Epithelial cell of proximal tubule (primary cell): ENCODE data around the gene CCDC122. TPM values are rescaled to one million over a fixed set of nuclear protein-coding genes. Genes with fewer than 3 reads are reported as not detected.

Experiments
- DNase-seq: peaks from one replicate; pipeline ENCODE4 v3.0.0-alpha.2; 2011; ENCODE audit warnings: low read depth
- H3K4me3 ChIP-seq: 2 replicates; pipeline ENCODE4 v1.5.1; 2011; ENCODE audit warnings: low read depth, mild to moderate bottlenecking, low read length
- total RNA-seq: library from RNA; depleted of rRNA; stranded (reverse); fragments of >200 nt; gene quantifications from 2 replicates; pipeline ENCODE4 v1.2.3, GENCODE V29; 2015
- TF ChIP-seq, protein P1 (sequence below): conservative IDR thresholded peaks from 2 replicates; pipeline ENCODE4 v1.5.1; 2012; ENCODE audit warnings: low read depth, mild to moderate bottlenecking, low read length

Gene CCDC122
- 4.0 and 46.3 TPM in 2 replicates for total RNA-seq

DNA sequence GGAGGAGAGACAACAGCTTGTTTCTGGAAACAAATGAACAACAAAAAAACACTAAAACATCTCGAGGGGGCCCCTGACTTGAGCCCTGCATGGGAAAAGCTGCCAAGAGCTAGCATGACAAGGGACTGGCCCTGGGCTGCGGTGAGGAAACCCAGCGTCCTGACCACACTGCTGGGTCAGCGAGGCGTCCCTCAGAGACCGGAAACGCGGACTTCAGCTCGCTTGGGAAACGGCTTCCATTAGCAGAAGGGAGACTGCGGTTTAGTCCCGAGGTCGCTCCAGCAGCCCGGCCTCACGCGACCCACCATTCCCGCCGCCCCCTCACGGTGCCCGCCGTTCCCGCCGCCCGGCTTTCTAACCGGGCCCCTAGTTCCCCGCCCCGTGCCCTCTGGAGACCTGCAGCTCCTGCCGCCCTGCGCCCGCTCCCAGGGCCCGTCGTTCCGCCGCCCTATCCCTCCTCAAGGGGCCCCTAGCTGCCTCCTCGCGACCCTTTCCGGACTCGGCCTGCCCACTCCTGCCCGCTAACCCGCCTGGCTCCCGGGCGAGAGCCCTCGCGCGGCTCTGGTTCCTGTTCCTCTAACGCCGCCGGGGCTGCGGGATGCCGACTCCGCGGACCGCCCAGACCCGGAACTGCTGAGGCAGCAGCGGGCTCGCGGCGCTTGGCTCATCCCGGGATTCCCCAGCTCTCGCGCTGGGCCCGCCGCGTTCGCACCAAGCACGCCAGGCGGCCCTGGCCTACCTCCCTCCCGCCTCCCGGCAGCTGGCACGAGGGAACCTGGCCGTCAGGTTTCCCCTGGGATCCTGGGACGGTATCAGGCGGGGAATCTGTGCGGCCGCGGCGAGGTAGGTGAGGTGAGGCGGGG, at the start of gene CCDC122:
Gene CCDC122 (minus strand): TSS at position 849 of the 863 bp plus-strand sequence. CDS start 10,364 bp downstream, outside the sequence.
- TF ChIP-seq, protein P1, sequence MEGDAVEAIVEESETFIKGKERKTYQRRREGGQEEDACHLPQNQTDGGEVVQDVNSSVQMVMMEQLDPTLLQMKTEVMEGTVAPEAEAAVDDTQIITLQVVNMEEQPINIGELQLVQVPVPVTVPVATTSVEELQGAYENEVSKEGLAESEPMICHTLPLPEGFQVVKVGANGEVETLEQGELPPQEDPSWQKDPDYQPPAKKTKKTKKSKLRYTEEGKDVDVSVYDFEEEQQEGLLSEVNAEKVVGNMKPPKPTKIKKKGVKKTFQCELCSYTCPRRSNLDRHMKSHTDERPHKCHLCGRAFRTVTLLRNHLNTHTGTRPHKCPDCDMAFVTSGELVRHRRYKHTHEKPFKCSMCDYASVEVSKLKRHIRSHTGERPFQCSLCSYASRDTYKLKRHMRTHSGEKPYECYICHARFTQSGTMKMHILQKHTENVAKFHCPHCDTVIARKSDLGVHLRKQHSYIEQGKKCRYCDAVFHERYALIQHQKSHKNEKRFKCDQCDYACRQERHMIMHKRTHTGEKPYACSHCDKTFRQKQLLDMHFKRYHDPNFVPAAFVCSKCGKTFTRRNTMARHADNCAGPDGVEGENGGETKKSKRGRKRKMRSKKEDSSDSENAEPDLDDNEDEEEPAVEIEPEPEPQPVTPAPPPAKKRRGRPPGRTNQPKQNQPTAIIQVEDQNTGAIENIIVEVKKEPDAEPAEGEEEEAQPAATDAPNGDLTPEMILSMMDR = no peak
- peak; percentile 37 for DNase-seq
- peak within 1 kb of the TSS; percentile 91 for H3K4me3 ChIP-seq

DNA sequence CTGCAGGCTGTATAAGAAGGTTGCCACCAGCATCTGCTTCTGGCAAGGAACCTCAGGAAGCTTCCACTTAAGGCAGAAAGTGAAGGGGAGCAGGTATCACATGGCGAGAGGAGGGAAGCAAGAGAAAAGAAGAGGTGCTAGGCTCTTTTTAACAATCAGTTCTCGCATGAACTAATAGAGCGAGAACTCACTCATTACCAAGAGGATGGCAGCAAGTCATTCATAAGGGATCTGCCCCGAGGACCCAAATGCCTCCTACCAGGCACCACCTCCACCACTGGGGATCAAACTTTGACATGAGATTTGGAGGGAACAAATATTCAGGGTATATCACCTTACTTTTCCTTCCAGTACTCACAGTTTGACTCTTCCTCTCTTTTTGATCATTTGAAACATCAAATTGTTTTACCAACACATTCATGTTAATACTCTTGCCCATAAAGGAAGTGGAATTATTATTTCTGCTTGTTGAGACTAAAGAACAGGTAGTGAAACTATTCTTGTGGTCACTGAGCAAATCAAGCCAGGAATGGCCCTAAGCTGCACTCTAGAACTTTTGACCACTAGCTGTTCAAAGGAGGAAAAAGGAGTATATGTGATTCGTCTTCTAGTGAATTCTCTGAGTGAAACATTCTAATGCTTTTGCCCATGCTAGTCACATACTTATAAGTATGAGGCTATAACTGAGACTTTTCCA, 45.2 kb upstream of the CCDC122 start:
- TF ChIP-seq, protein P1 = no peak
- H3K4me3 ChIP-seq = no peak overlapping the region
- no peak for DNase-seq

DNA sequence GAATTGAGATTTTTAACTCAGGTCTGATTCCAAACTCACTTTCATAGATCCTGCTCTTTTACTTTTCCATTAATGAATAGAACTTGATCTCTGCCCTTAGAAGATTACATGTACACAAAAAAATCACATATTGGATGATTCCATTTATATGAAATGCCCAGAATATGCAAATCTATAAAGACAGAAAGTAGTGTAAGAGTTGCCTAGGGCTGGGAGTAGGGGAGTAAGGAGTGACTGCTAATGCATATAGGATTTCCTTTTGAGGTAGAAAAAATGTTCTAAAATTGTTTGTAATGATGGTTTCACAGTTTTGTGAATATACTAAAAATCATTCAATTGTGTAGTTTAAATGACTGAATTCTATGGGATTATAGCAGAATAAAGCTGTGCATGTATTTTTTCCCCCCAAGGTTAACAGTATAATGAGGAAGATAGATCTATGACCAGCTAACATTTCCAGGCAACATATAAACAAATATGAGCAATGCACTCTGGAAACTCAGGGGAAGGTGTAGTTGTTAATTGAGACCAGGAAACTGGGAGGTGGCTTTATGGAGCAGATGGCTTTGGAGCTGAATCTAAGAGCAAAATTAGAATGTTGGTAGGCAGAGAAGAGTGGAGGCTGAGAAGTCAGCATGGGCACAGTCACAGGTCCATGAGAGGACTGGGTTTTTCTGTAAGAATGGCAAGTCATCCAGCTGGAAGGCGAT, 41.6 kb upstream of the CCDC122 start:
- no peak overlapping the region for H3K4me3 ChIP-seq
- TF ChIP-seq, protein P1 = no peak
- no peak for DNase-seq

DNA sequence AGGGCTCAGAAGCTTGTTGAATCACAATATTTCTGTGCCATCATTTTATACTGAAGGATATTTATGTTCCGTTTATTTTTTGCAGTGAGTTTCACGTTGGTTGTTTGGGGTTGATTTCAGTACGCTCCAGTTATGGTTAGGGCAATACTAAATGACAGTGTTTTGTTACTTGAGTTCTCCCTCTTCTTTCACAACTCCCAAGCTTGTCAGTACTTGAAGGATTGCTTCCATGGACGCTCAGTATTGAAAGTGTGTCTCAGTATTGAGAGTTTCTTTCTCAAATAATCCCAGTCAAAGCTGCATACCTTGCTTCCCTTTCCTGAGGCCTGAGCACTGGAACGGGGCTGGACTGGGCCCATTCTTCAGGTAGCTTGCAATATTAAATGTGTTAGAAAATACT, 39.1 kb upstream of the CCDC122 start:
- TF ChIP-seq, protein P1 = no peak
- no peak for DNase-seq
- no peak overlapping the region for H3K4me3 ChIP-seq

DNA sequence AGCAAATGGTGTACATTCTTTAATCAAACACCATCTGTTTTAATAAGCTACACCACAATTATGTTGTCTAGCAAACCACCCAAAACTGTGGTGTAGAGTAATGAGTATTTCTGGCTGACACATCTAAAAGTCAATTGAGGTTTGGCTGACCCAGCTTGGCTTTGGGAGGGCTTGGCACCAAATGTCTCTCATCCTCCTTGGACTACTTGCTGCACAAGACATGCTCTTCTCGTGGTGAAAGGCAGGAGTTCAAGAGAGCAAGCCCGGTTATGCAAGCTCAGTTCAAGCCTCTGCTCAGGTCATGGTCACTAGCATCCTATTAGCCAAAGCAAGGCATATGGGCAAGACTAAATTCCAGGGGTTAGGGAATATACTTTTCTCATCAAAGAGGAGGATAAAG, 37.3 kb upstream of the CCDC122 start:
- DNase-seq = no peak
- H3K4me3 ChIP-seq = no peak overlapping the region
- TF ChIP-seq, protein P1 = no peak

DNA sequence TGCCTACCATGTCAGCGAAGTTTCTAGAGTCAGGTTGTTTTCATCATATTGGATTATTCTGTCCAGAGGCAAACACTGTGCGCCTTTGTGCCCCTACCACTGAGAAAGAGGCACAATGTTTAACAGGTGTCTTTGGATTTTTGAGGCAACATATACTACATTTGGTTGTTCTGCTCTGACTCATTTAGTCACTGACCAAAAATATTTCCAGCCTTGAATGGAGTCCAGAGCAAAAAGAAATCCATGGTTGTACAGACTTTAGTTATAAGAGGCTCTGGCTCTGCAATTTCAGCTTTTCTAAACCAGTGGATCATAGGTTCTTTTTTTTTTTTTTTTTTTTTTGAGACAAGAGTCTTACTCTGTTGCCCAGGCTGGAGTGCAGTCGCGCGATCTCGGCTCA, 35.9 kb upstream of the CCDC122 start:
- TF ChIP-seq, protein P1 = no peak
- H3K4me3 ChIP-seq = no peak overlapping the region
- no peak for DNase-seq
